ENCODE data around the gene RAPGEFL1. TPM values are rescaled to one million over a fixed set of nuclear protein-coding genes. Genes with fewer than 3 reads are reported as not detected.

The RAPGEFL1 gene
- total RNA-seq, 1 donor from 2014 or later: 6.8 TPM

DNA sequence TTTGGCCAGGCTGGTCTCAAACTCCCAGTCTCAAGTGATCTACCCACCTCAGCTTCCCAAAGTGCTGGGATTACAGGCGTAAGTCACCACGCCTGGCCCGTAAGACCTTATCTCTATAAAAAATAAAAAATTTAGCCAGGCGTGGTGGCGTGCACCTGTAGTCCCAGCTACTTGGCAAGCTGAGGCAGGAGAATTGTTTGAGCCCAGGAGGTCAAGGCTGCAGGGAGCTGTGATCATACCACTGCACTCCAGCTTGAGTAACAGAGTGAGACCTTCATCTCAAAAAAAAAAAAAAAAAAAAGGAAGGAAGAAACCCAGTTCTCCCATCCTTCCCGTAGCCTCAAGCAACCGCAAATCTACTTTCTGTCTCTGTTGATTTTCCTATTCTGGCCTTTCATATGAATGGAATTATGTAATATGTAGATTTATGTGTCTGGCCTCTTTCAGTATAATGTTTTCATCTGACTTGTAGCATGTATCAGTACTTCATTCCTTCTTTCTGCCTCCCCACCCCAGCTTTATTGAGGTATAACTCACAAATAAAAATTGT lies 25.8 kb upstream of the RAPGEFL1 start:
- Histone ChIP-seq H3K4me3 (no peak overlapping the region), H3K9me3 (ENCODE audit: low read depth) (no peaks in the 10 kb centered on the region), H3K9ac (no peak overlapping the region), H4K20me1 (ENCODE audit: low read depth) (peaks cover 42% of the 10 kb centered on the region), H3F3A (ENCODE audit: low read depth) (peaks cover 3% of the 10 kb centered on the region), H3K79me2 (ENCODE audit: low read depth) (peaks cover 99% of the 10 kb centered on the region), H3K27ac (no peak overlapping the region), H3K4me1 (no peaks in the 10 kb centered on the region), H3K4me2 (no peak overlapping the region), H2AFZ (replicated peaks) (no peak overlapping the region), H3K36me3 (peaks cover 8% of the 10 kb centered on the region), H3K27me3 (no peaks in the 10 kb centered on the region)
- TF ChIP-seq EZH2phosphoT487 (IDR thresholded peaks at IDR 0.05) (no peak), CTCF (IDR thresholded peaks at IDR 0.05) (no peak), EZH2 (IDR thresholded peaks at IDR 0.05) (no peak)
- Mint-ChIP-seq H3K27ac (no peak overlapping the region), H3K4me3 (no peak overlapping the region), H3K9me3 (no peaks in the 10 kb centered on the region), H3K27me3 (ENCODE audit: insufficient read depth, low read depth) (peaks cover 2% of the 10 kb centered on the region), H3K36me3 (peaks cover 42% of the 10 kb centered on the region), H3K4me1 (no peaks in the 10 kb centered on the region)
- no peak for DNase-seq (ENCODE audit: low spot score)

DNA sequence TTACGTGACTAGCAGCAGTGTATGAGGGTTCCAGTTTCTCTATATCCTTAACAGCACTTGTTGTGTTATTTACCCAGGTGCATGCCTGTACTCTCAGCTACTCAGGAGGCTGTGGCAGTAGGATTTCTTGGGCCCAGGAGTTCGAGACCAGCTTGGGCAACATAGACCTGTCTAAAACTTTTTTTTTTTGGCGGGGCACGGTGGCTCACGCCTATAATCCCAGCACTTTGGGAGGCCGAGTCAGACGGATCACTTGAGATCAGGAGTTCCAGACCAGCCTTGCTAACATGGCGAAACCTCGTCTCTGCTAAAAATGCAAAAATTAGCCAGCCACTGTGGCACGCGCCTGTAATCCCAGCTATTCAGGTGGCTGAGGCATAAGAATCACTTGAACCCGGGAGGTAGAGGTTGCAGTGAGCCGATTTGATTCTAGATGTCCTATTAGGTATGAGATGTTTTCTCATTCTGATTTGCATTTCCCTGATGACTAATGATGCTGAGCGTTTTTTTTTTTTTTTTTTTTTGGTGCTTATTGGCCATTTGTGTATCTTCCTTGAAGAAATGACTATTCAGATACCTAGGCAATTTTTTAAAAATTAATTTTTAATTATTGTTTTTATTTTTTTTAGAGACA lies 23.6 kb upstream of the RAPGEFL1 start:
- Histone ChIP-seq H2AFZ (replicated peaks) (no peak overlapping the region), H3F3A (ENCODE audit: low read depth) (peaks cover 1% of the 10 kb centered on the region), H3K4me3 (no peak overlapping the region), H3K4me1 (no peaks in the 10 kb centered on the region), H4K20me1 (ENCODE audit: low read depth) (peaks cover 30% of the 10 kb centered on the region), H3K9me3 (ENCODE audit: low read depth) (no peaks in the 10 kb centered on the region), H3K27ac (no peak overlapping the region), H3K4me2 (no peak overlapping the region), H3K36me3 (peaks cover 8% of the 10 kb centered on the region), H3K27me3 (no peaks in the 10 kb centered on the region), H3K79me2 (ENCODE audit: low read depth) (peaks cover 99% of the 10 kb centered on the region), H3K9ac (no peak overlapping the region)
- peaks cover 33% of the 10 kb centered on the region for H3K36me3 Mint-ChIP-seq
- no peak overlapping the region for H3K27ac Mint-ChIP-seq
- TF ChIP-seq CTCF (IDR thresholded peaks at IDR 0.05) (no peak), EZH2 (IDR thresholded peaks at IDR 0.05) (no peak), EZH2phosphoT487 (IDR thresholded peaks at IDR 0.05) (no peak)
- no peak overlapping the region for H3K4me3 Mint-ChIP-seq
- H3K27me3 Mint-ChIP-seq (ENCODE audit: insufficient read depth, low read depth): peaks cover 2% of the 10 kb centered on the region
- no peak for DNase-seq (ENCODE audit: low spot score)
- no peaks in the 10 kb centered on the region for H3K4me1 Mint-ChIP-seq
- no peaks in the 10 kb centered on the region for H3K9me3 Mint-ChIP-seq

GRCh38 chr17:40157973-40158372 lies 19.3 kb upstream of the RAPGEFL1 start:
- H4K20me1 ChIP-seq (ENCODE audit: low read depth): peaks cover 26% of the 10 kb centered on the region

More at GRCh38 chr17:40157973-40158372, 19.3 kb upstream of the RAPGEFL1 start:
- Mint-ChIP-seq H3K9me3 (no peaks in the 10 kb centered on the region), H3K36me3 (peaks cover 22% of the 10 kb centered on the region), H3K4me3 (no peak overlapping the region), H3K27me3 (ENCODE audit: insufficient read depth, low read depth) (no peaks in the 10 kb centered on the region), H3K4me1 (no peaks in the 10 kb centered on the region), H3K27ac (no peak overlapping the region)
- no peaks in the 10 kb centered on the region for H3K9me3 ChIP-seq (ENCODE audit: low read depth)
- no peak overlapping the region for H3K4me3 ChIP-seq
- DNase-seq (ENCODE audit: low spot score): no peak
- peaks cover 81% of the 10 kb centered on the region for H3K79me2 ChIP-seq (ENCODE audit: low read depth)
- no peak overlapping the region for H2AFZ ChIP-seq (replicated peaks)
- no peak overlapping the region for H3K27ac ChIP-seq
- H3K9ac ChIP-seq: no peak overlapping the region
- no peaks in the 10 kb centered on the region for H3K4me1 ChIP-seq
- no peaks in the 10 kb centered on the region for H3K27me3 ChIP-seq
- H3K36me3 ChIP-seq: peaks cover 8% of the 10 kb centered on the region
- TF ChIP-seq EZH2phosphoT487 (IDR thresholded peaks at IDR 0.05) (no peak), CTCF (IDR thresholded peaks at IDR 0.05) (no peak), EZH2 (IDR thresholded peaks at IDR 0.05) (no peak)
- no peaks in the 10 kb centered on the region for H3F3A ChIP-seq (ENCODE audit: low read depth)
- no peak overlapping the region for H3K4me2 ChIP-seq

Measured in neural progenitor cell (in vitro differentiated cells).